ENCODE measurements around the gene MPPED1. TPM values are rescaled to one million over a fixed set of nuclear protein-coding genes. Genes with fewer than 3 reads are reported as not detected.

MPPED1 gene
- total RNA-seq, 1 donor from 2014 or later: 526 TPM

DNA sequence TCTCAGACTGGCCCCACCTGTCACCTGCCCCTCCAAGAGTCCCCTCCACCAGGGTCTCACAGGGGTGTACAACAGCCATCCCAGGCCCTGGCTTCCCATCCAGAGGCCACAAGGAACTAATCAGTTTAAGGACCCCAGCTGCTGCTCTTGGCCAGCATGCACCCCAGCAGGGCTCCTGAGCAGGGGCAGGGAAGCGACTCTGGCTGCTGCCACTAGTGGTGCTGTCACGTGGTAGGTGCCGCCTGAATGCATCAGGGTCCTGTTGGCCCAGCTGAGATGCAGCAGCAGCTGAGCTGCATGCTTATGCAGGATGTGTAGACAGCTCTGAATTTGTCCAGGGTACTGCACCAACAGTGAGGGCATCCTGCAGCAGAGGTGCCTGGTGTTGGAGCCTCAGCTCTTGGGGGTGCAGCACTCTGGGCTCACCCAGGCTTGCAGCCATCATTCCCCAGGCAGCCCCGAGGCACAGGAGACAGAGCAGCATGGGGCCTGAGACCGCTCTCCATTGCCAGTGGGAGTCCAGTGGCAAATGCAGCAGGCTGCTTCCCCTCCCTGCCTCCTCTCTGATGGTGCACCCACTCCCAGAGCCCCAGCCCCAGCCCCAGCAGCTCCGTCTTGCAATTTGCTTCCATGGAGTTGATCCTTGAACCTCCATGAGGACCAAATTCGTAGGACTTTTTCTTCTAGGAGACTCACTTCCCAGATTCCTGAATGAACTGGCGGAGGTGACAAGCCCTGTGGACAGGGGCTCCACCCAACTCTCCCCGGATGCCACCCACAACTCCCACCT is 98.7 kb downstream of the MPPED1 start:
- no peak for FAIRE-seq
- no peak for DNase-seq (ENCODE audit: low spot score in 2 of 2)

GRCh38 chr22:43511276-43511910 is 99.6 kb downstream of the MPPED1 start:
- DNase-seq (ENCODE audit: low spot score in 2 of 2): no peak
- FAIRE-seq: no peak

DNA sequence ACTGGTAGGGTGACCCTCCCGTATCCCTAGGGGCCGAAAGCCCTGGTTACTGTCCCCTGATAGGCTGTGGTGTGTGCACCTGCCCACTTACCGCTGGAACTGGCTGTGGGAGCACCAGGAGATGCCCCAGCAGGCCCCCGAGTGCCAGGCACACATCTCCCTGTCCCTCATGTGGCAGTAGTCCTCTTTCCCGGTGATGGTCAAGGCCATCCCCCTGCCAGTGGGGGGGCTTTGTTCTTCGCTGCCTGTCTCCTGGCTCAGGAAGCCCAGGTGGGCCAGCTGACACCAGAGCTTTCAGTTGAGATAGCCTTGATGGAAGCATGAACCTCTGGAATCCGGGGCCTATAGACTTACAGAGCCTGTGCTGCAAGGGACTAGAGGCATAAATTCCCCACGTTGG is 100.5 kb downstream of the MPPED1 start:
- FAIRE-seq (no peak), DNase-seq (ENCODE audit: low spot score in 2 of 2) (no peak)

DNA sequence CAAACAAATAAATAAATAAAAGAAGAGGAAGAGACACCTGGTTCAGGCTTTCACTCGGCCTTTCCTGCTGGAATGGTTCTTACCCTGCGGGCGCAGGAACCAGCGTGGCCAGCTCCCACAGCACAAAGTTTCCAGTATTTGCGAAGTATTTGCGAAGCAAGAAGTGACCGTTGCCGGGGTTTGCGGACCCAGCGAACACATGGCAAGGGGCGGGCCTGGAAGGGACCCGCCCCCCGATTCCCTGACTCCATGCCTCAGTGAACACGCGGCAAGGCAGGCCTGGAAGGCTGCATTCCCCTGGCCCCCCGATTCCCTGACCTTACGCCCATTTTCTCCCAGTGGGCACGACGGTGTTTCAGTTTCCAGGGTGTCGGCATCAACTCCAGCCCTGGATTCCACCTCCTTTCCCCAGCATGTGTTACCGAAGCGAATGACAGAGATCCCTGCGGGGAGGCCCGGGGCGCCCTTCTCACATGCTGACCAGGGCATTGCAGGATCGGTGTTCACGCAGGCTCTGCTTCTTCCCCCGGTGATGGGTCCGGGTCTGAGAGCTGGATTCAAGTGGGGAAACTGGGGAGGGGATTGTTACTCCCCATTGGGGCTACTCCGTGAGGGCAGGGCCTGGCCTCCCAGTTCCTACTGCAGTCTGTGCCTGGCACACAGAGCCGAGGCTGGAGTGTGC is 102.8 kb downstream of the MPPED1 start:
- no peak for FAIRE-seq
- DNase-seq (ENCODE audit: low spot score in 2 of 2): no peak

GRCh38 chr22:43515411-43515810 is 103.6 kb downstream of the MPPED1 start:
- no peak for DNase-seq (ENCODE audit: low spot score in 2 of 2)
- no peak for FAIRE-seq

GRCh38 chr22:43515902-43516301 is 104.1 kb downstream of the MPPED1 start:
- no peak for FAIRE-seq
- DNase-seq (ENCODE audit: low spot score in 2 of 2): no peak

- FAIRE-seq: no peak
These were observed 104.6 kb downstream of the MPPED1 start for GRCh38 chr22:43516386-43516785.

GRCh38 chr22:43516996-43517635 is 105.3 kb downstream of the MPPED1 start:
- no peak for FAIRE-seq
- no peak for DNase-seq (ENCODE audit: low spot score in 2 of 2)

More at GRCh38 chr22:43516386-43516785, 104.6 kb downstream of the MPPED1 start:
- DNase-seq (ENCODE audit: low spot score in 2 of 2): no peak

GRCh38 chr22:43520632-43521039 is 108.8 kb downstream of the MPPED1 start:
- DNase-seq (ENCODE audit: low spot score in 2 of 2): no peak
- FAIRE-seq: no peak

- DNase-seq (ENCODE audit: low spot score in 2 of 2) (no peak), FAIRE-seq (no peak)
These were observed 109.9 kb downstream of the MPPED1 start for GRCh38 chr22:43521716-43522115.

DNA sequence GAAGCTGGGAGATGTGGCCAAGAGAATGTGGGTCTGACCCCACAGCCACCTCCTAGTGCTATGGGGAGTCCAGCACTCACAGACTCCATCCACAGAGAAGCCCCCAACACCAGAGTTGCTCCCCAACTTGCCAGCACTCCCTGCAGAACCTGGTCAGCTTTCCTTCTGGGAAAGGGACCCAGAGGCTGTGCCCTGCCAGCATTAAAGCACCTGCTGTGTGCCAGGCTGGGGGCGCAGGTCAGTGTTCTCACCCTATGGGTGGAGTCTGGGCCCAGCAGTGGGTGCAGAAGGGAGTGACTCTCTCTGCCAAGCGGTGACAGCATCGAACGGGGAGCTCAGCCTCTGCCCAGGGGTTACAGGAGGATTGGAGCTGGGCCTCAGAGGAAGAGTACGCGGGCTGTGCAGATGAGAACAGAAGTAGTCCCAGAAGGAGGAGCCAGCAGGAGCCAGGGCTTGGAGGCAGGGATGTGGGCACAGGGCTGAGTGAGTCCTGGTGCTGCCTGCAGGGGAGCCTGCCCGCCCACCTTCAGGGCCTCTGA is 114.4 kb downstream of the MPPED1 start:
- DNase-seq (ENCODE audit: low spot score in 2 of 2) (no peak), FAIRE-seq (no peak)

- DNase-seq (ENCODE audit: low spot score in 2 of 2): no peak
- no peak for FAIRE-seq
These were observed 115.1 kb downstream of the MPPED1 start for GRCh38 chr22:43526946-43527345.

GRCh38 chr22:43528601-43529360 is 117.0 kb downstream of the MPPED1 start:
- DNase-seq (ENCODE audit: low spot score in 2 of 2): no peak
- FAIRE-seq: no peak

GRCh38 chr22:43529461-43529860 is 117.6 kb downstream of the MPPED1 start:
- DNase-seq (ENCODE audit: low spot score in 2 of 2) (no peak), FAIRE-seq (no peak)

DNA sequence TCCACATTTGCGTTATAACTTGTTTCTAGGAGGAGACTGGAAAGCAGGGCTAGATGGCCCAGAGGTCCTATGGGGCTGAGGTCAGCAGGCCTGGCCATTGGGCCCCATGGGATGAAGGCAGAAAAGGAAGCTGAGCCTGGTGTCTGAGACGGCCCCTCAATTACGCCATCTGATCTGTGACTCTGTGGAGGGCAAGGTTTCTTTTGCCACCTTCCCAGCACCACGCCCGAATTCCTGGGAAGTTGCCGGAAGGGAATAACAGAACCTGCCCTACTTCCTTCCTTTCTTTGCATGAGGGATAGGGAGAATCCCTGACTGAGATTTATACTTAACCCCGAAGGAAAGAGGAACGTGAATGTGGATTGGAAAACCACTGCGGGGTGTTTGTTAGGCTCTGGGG is 118.1 kb downstream of the MPPED1 start:
- DNase-seq (ENCODE audit: low spot score in 2 of 2) (no peak), FAIRE-seq (no peak)

DNA sequence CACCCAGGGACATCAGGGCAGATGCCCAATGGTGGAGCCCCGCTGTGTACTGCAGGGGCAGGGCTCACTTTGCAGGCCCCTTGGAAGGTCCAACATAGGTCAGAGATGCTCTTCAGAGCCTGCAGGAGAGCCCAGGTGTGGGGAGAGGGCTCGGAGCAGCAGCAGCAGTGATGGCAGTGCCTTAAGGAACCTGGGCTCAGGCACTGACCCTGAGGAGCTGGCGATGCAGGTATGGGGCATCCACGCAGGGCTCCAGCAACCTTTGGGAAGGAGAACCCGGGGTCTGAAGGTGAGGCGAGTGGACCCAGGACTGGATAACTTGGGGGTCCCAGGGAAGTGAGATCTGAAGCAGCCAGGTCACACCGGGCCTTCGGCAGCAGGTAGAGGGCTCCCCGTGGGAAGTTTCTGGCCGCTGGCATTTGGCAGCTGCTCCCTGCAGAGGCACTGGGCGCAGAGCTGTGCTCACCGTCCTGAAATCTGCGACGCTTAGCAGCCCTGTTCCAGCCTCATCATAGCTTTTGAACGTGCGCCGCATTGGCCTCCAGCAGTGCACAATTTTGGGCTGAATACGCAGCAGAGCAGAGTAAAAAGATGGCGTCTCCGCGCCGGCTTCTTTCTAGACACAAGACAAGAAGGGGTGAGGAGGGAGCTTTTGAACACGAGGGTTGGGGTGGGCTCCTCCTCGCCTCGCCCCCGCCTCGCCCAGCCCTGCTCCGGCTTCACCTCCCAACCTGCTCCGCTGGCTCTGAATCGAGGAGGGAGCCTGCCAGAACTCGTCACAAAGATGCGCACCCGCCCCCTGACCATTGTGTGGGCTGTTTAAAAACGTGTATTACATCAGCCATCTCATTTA is 118.8 kb downstream of the MPPED1 start:
- FAIRE-seq: no peak
- DNase-seq (ENCODE audit: low spot score in 2 of 2): peak in 1 of 2 donors; percentile 45

DNA sequence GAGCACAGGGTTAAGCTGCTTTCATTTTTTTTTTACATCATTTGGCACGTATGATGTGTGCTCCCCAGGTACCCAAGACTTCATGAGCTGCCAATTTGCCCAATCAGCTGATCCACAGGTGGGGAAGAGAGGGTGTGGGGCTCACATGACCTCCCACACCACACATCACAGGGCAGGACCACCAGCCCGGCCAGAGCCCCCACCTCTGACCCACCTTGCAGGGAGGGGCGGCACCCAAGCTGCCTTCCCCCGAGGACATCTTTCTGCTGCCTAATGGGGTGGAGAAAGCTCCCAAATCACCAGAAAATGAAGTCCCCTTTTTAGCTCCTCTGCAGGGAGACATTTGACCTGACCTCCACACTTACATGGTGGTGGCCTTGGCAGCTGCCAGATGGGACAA is 119.8 kb downstream of the MPPED1 start:
- FAIRE-seq (no peak), DNase-seq (ENCODE audit: low spot score in 2 of 2) (no peak)

DNA sequence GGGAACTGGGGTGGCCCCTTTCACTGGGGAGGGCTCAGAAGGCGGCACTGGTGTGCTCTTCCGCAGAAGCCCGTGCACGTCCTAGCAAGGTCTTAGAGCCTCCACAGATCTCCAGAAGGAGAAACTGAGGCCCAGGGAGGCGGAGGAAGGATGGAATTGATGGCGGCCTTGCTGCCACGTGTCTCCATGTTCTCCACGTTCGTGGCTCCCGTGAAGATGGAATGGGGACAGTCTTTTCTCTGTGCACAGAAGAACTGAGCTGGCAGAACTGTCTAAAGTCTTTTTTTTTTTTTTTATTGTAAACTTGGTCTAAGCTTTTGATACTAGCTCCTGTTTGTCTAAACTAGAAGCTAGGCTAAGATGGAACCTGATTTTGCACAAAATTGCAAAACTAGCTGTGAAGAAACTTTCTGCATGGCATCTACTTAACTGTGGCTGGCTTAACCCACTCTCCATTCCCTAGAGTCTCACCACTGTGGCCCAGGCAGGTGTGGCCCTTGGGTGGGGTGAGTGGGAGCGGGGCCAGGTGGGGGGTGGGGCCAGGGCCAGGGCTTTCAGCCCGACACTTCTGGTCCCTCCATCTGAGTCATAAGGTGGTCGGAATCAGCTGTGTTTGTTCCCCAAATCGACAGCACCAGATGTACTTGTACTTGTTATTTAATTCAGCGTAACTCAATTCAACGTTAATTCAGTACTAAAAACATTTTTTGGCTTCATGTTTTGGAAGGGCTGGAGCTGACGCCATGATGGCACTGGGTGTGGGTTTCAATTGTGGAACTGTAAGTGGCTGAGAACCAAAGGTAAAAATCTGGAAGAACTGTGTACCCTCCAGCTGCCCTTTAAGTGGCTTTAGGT is 120.7 kb downstream of the MPPED1 start:
- DNase-seq (ENCODE audit: low spot score in 2 of 2) (no peak), FAIRE-seq (no peak)
